Psoas muscle (tissue), 8 donors: Measurements from ENCODE around the gene HADHA. TPM values are rescaled to one million over a fixed set of nuclear protein-coding genes. Genes with fewer than 3 reads are reported as not detected.
"Not testable (repeated sequence)": the region's sequence is repeated elsewhere in the genome, so short reads cannot be mapped to it uniquely, and the experiment has no call there.

Experiments
- ATAC-seq, 4 donors: fragments of 200-7000 bp; cut with Tn5 transposase; one replicate each; pipeline ENCODE4 v1.9.1; 2020; ENCODE audit warnings: moderate library complexity in 3 of 4, mild to moderate bottlenecking in 2 of 4
- DNase-seq, 2 donors: peaks; one replicate each; pipeline ENCODE4 v3.0.0-alpha.2; 2020
- H3K27ac ChIP-seq: fragments of 200-600 bp; one replicate; pipeline ENCODE4 v1.8.0; 2022
- H3K27me3 ChIP-seq, 3 donors: fragments of 200-600 bp in 1 of 3; one replicate each; pipeline versions ENCODE4 v1.6.1 to v1.8.0; 2013 to 2022; ENCODE audit warnings: low read length in 2 of 3, mild to moderate bottlenecking in 2 of 3, moderate library complexity in 1 of 3; ENCODE audit not compliant: insufficient read depth in 3 of 3
- H3K36me3 ChIP-seq, 2 donors: fragments of 200-600 bp in 1 of 2; one replicate each; pipeline versions ENCODE4 v1.6.1 to v1.8.0; 2013 to 2022; ENCODE audit warnings: low read depth in 1 of 2, mild to moderate bottlenecking in 1 of 2, moderate library complexity in 1 of 2; ENCODE audit not compliant: insufficient read depth in 1 of 2
- H3K4me1 ChIP-seq: fragments of 200-600 bp; one replicate; pipeline ENCODE4 v1.8.0; 2022
- H3K4me3 ChIP-seq: fragments of 200-600 bp; one replicate; pipeline ENCODE4 v1.8.0; 2022; ENCODE audit warnings: mild to moderate bottlenecking
- H3K9me3 ChIP-seq: fragments of 200-600 bp; one replicate; pipeline ENCODE4 v1.8.0; 2022
- WGBS, 3 donors: extraction: QIAGEN DNeasy Blood & Tissue Kit; methylation state at CpG; one replicate each; pipeline versions ENCODE4 v1.1.6 to v1.1.7; 2013; 5-methylcytosine and 5-hydroxymethylcytosine counted together
- intact Hi-C, 2 donors: fragments of 100-400 bp; cut with DNase I; formaldehyde crosslinking; loops; one replicate each; pipeline versions ENCODE4 v1.11.0 to v1.14.2; 2022
- polyA plus RNA-seq, 3 donors: library from polyadenylated mRNA; stranded (reverse); fragments of 200-250 nt; gene quantifications; one replicate each; pipeline ENCODE4 v1.2.3, GENCODE V29; 2013
- total RNA-seq, 4 donors: library from RNA; stranded (reverse); fragmentation: NEBNext Ultra II Directional in 2 of 4; extraction: Animal tissue kit (Norgen Biotek cat#: 25700) in 2 of 4; gene quantifications; one replicate each; pipeline versions ENCODE4 v1.2.1 to v1.2.4, GENCODE V29; 2021 to 2023
- TF ChIP-seq, protein P1 (sequence below): fragments of 200-600 bp; IDR thresholded peaks from one replicate; pipeline ENCODE4 v1.8.0; 2022; ENCODE audit warnings: antibody characterized with exemption
- donor health status: healthy with polysubstance abuse.
- donor health status: DM: no; HTN: no; CAD: no; lungs with moderate emphysema.
- donor health status: Bipolar disorder and iron deficiency.
- donor health status: healthy.
- donor health status: DM: yes; HTN: yes; CAD: no.
- donor health status: DM: no; HTN: no; CAD: no.
- donor health status: DM: no; HTN: no; CAD: no.
- donor health status: DM: yes; HTN: yes; CAD: no.

HADHA gene
- total and polyA plus RNA-seq, 7 donors, result 195 to 617 (median 350) TPM

DNA sequence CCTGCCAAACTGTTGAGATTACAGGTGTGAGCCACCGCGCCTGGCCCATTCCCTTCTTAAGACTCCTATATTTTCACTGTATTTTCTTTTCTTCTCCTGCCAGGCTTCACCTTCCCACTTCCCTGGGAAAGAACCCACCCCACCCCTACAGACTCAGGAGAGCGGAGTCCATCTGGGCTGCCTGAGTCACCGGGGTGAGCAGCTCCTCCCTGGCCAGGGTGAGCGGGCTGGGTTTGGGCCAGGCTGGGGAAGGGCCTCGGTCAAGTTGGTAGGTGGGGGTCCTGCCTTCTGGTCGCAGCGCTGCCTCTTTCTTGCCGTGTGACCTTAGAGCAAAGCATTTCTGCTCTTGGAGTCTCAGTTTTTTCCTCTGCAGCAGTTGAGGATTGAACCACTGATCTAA lies 73.6 kb downstream of the HADHA start:
- WGBS, 3 donors, result 88 to 90% (median 89%) methylated on average over 9 of the region's 9 CpGs
- no peaks in the 10 kb centered on the region for H3K36me3 ChIP-seq
- H3K4me1 ChIP-seq, result no peaks in the 10 kb centered on the region
- no peaks in the 10 kb centered on the region for H3K9me3 ChIP-seq
- no peak overlapping the region for H3K4me3 ChIP-seq
- no peak for DNase-seq
- intact Hi-C loops, result no loop called here
- no peak for ATAC-seq
- peaks cover 0 to 23% (median 15%) of the 10 kb centered on the region in 3 donors for H3K27me3 ChIP-seq
- TF ChIP-seq, protein P1, sequence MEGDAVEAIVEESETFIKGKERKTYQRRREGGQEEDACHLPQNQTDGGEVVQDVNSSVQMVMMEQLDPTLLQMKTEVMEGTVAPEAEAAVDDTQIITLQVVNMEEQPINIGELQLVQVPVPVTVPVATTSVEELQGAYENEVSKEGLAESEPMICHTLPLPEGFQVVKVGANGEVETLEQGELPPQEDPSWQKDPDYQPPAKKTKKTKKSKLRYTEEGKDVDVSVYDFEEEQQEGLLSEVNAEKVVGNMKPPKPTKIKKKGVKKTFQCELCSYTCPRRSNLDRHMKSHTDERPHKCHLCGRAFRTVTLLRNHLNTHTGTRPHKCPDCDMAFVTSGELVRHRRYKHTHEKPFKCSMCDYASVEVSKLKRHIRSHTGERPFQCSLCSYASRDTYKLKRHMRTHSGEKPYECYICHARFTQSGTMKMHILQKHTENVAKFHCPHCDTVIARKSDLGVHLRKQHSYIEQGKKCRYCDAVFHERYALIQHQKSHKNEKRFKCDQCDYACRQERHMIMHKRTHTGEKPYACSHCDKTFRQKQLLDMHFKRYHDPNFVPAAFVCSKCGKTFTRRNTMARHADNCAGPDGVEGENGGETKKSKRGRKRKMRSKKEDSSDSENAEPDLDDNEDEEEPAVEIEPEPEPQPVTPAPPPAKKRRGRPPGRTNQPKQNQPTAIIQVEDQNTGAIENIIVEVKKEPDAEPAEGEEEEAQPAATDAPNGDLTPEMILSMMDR, result no peak
- no peak overlapping the region for H3K27ac ChIP-seq

DNA sequence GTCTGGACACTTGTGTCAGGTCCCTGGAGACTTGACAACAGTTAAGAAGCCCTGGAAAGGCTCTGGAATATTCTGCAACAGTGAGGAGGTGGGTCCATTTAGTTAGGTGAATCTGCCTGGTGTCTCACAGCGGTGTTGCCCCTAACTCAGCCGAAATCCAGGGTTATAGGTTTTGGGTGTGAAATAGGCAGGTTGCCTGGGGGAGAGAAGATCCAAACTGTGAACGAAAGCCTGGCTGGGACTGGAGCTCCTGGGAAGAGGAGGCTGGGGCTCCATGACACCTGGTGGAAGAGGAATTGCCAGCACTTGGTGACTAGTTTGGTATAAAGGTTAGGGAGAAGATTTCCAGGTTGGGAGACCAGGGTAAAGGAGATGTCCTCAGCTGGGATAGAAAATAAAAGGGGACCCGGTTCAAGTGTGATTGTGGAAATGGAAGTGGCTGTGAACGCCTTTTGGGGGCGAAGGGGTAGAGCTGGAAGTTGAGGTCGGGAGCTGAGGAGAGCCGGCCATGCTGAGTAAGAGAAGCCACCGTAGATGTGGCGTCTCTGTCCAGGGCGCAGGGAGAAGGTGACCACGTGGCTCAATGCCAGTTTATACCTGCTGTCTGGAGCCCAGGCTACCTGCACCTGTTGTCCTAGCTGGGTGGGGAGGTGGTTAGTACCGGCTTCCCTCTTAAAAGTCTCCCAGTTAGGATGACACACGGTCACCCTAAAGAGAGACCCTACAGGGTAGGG lies 74.6 kb downstream of the HADHA start:
- ATAC-seq (no peak), DNase-seq (no peak)
- no peaks in the 10 kb centered on the region for H3K4me1 ChIP-seq
- TF ChIP-seq, protein P1, result no peak
- H3K36me3 ChIP-seq, result no peaks in the 10 kb centered on the region
- H3K27ac ChIP-seq, result no peak overlapping the region
- intact Hi-C loops, result no loop called here
- no peak overlapping the region for H3K4me3 ChIP-seq
- H3K9me3 ChIP-seq, result no peaks in the 10 kb centered on the region
- WGBS, 3 donors, result 78 to 87% (median 86%) methylated on average over 14 of the region's 14 CpGs
- H3K27me3 ChIP-seq, result peaks cover 0 to 23% (median 14%) of the 10 kb centered on the region in 3 donors

DNA sequence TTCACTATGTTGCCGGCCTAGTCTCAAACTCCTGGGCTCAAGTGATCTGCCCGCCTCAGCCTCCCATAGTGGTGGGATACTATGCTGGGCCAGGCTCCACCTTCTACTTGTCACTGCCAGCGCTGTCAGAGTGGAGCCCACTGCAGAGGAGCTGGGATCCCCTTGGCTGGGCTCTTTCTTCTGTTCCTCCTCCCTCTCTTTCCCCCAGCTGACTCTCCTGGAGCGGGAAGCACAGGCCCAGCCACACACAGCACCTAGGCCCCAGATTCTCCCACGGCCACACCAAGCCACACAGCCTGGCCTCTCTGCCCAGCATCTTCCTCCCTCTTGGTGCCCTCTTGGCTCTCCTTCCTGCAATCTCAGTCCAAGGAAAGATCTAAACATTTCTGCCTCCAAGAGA lies 75.2 kb downstream of the HADHA start:
- Histone ChIP-seq H3K4me3 (no peak overlapping the region), H3K4me1 (no peaks in the 10 kb centered on the region), H3K9me3 (no peaks in the 10 kb centered on the region), H3K27ac (no peak overlapping the region), H3K36me3 (no peaks in the 10 kb centered on the region), H3K27me3 (peaks cover 0 to 17% (median 14%) of the 10 kb centered on the region in 3 donors)
- no peak for ATAC-seq
- TF ChIP-seq, protein P1, result no peak
- intact Hi-C loops, result no loop called here
- DNase-seq, result no peak
- 83 to 92% (median 91%) methylated on average over 5 of the region's 5 CpGs for WGBS, 3 donors

DNA sequence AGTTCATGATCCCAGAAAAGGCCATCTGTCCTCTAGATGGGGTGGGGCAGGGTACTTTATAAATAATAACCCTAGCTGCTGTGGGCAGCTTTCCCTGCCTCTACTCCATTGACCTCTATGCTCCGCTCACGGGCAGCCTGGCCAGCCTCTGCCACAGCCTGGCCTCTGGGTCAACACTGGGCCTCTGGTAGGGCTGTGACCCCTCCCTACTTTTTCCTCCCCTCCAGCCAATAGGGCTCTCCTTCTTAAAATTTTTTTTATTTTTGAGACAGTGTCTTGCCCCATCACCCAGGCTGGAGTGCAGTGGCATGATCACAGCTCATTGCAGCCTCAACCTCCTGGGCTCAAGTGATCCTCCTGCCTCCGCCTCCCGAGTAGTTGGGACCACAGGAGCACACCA lies 75.6 kb downstream of the HADHA start:
- TF ChIP-seq, protein P1, result no peak
- H3K27ac ChIP-seq, result no peak overlapping the region
- H3K36me3 ChIP-seq, result no peaks in the 10 kb centered on the region
- WGBS, 3 donors, result 82 to 89% (median 86%) methylated on average over 4 of the region's 4 CpGs
- no peak overlapping the region for H3K4me3 ChIP-seq
- ATAC-seq (no peak), DNase-seq (no peak)
- peaks cover 4% of the 10 kb centered on the region for H3K4me1 ChIP-seq
- H3K27me3 ChIP-seq, result peaks cover 0 to 13% (median 10%) of the 10 kb centered on the region in 3 donors
- intact Hi-C loops, result no loop called here
- H3K9me3 ChIP-seq, result no peaks in the 10 kb centered on the region

DNA sequence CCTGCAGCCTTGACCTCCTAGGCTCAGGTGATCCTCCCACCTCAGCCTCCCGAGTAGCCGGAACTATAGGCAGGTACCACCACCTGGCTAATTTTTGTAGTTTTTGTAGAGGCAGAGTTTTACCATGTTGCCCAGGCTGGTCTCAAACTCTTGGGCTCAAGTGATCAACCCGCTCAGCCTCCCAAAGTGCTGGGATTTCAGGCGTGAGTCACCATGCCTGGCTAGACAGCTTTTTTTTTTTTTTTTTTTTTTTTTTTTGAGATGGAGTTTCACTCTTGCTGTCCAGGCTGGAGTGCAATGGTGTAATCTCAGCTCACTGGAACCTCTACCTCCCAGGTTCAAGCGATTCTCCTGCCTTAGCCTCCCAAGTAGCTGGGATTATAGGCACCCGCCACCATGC lies 77.9 kb downstream of the HADHA start:
- 92 to 96% (median 96%) methylated on average over 6 of the region's 6 CpGs for WGBS, 3 donors
- H3K27ac ChIP-seq, DNase-seq, intact Hi-C loops, H3K4me3 ChIP-seq, H3K36me3 ChIP-seq, ATAC-seq, H3K27me3 ChIP-seq, H3K4me1 ChIP-seq, H3K9me3 ChIP-seq: not testable (repeated sequence)
